CD14-positive monocyte (primary cell): ENCODE results near the gene TEX261. TPM values are rescaled to one million over a fixed set of nuclear protein-coding genes. Genes with fewer than 3 reads are reported as not detected.

Experiments used
- DNase-seq, 3 donors: peaks; one replicate each; pipeline ENCODE4 v3.0.0-alpha.2; 2011 to 2022
- H2AFZ ChIP-seq: 2 replicates; pipeline ENCODE4 v1.6.0; 2012; ENCODE audit warnings: mild to moderate bottlenecking, low read depth, low read length, inconsistent platforms; ENCODE audit not compliant: insufficient read depth, poor library complexity, severe bottlenecking
- H3K27ac ChIP-seq, 2 donors: 1 replicate in 1 of 2; 2 replicates in 1 of 2; pipeline ENCODE4 v1.5.1; 2012 to 2013; ENCODE audit warnings: low read length in 2 of 2, control low read depth in 1 of 2, inconsistent platforms in 1 of 2, low read depth in 1 of 2, mild to moderate bottlenecking in 1 of 2
- H3K27me3 ChIP-seq, 2 donors: one replicate each; pipeline versions ENCODE4 v1.6.0 to v1.6.1; 2011 to 2013; ENCODE audit warnings: low read length in 2 of 2; ENCODE audit not compliant: control insufficient read depth in 2 of 2, insufficient read depth in 2 of 2
- H3K36me3 ChIP-seq, 2 donors: replicated peaks in 1 of 2; 1 replicate in 1 of 2; 2 replicates in 1 of 2; pipeline versions ENCODE4 v1.5.1 to v1.6.1; 2012 to 2013; ENCODE audit warnings: low read length in 2 of 2, control low read depth in 1 of 2, inconsistent platforms in 1 of 2, mild to moderate bottlenecking in 1 of 2; ENCODE audit not compliant: insufficient read depth in 2 of 2, control insufficient read depth in 1 of 2
- H3K4me1 ChIP-seq, 2 donors: 1 replicate in 1 of 2; 2 replicates in 1 of 2; pipeline versions ENCODE4 v1.5.1 to v1.6.1; 2012 to 2013; ENCODE audit warnings: low read length in 2 of 2, control low read depth in 1 of 2, inconsistent platforms in 1 of 2, mild to moderate bottlenecking in 1 of 2, moderate library complexity in 1 of 2; ENCODE audit not compliant: insufficient read depth in 2 of 2, control insufficient read depth in 1 of 2
- H3K4me2 ChIP-seq: replicated peaks from 2 replicates; pipeline ENCODE3; 2012; ENCODE audit warnings: low read length, moderate library complexity, mild to moderate bottlenecking; ENCODE audit not compliant: poor library complexity, severe bottlenecking; ENCODE audit errors: extremely low read depth
- H3K4me3 ChIP-seq, 3 experiments: fragments of 200-600 bp in 1 of 3; sonication (generic) in 1 of 3; replicated peaks in 1 of 3; 1 replicate in 2 of 3; 2 replicates in 1 of 3; pipeline ENCODE4 v1.5.1; 2011 to 2013; ENCODE audit warnings: low read length in 3 of 3, mild to moderate bottlenecking in 3 of 3, control low read depth in 2 of 3, low read depth in 2 of 3, inconsistent platforms in 1 of 3, moderate library complexity in 1 of 3
- H3K79me2 ChIP-seq: 2 replicates; pipeline ENCODE4 v1.6.0; 2012; ENCODE audit warnings: mild to moderate bottlenecking, control low read depth, inconsistent platforms, low read length, moderate library complexity; ENCODE audit not compliant: insufficient read depth
- H3K9ac ChIP-seq: 2 replicates; pipeline ENCODE4 v1.6.0; 2017; ENCODE audit warnings: low read length, mild to moderate bottlenecking; ENCODE audit not compliant: insufficient read depth, poor library complexity, severe bottlenecking
- H3K9me3 ChIP-seq, 2 donors: replicated peaks in 1 of 2; 1 replicate in 1 of 2; 2 replicates in 1 of 2; pipeline versions ENCODE4 v1.5.1 to v1.6.1; 2012 to 2013; ENCODE audit warnings: low read length in 2 of 2, control low read depth in 1 of 2; ENCODE audit not compliant: control insufficient read depth in 1 of 2, insufficient read depth in 1 of 2
- H4K20me1 ChIP-seq: 2 replicates; pipeline ENCODE4 v1.6.0; 2012; ENCODE audit warnings: mild to moderate bottlenecking, low read length, control low read depth, moderate library complexity; ENCODE audit not compliant: insufficient read depth
- H3K27ac Mint-ChIP-seq, 7 donors: one replicate each; pipeline ENCODE4 v1.8.0; 2020; ENCODE audit warnings: mild to moderate bottlenecking in 7 of 7, mixed read lengths in 7 of 7, moderate library complexity in 6 of 7, inconsistent platforms in 2 of 7
- H3K27me3 Mint-ChIP-seq, 3 donors: one replicate each; pipeline ENCODE4 v1.8.0; 2021 to 2022; ENCODE audit warnings: low read depth in 3 of 3, mild to moderate bottlenecking in 3 of 3, mixed read lengths in 3 of 3, moderate library complexity in 3 of 3, inconsistent platforms in 1 of 3
- H3K36me3 Mint-ChIP-seq, 2 donors: one replicate each; pipeline ENCODE4 v1.8.0; 2020; ENCODE audit warnings: mixed read lengths in 2 of 2, inconsistent platforms in 1 of 2, mild to moderate bottlenecking in 1 of 2
- H3K4me1 Mint-ChIP-seq: one replicate; pipeline ENCODE4 v1.8.0; 2020; ENCODE audit warnings: mild to moderate bottlenecking, mixed read lengths
- H3K4me3 Mint-ChIP-seq, 2 donors: one replicate each; pipeline ENCODE4 v1.8.0; 2020; ENCODE audit warnings: mild to moderate bottlenecking in 2 of 2, mixed read lengths in 2 of 2, moderate library complexity in 1 of 2
- H3K9me3 Mint-ChIP-seq, 7 donors: one replicate each; pipeline ENCODE4 v1.8.0; 2020 to 2022; ENCODE audit warnings: mixed read lengths in 7 of 7, mild to moderate bottlenecking in 6 of 7, moderate library complexity in 6 of 7, inconsistent platforms in 2 of 7
- CTCF ChIP-seq: fragments of 200-600 bp; IDR thresholded peaks from one replicate; pipeline ENCODE4 v1.8.0; 2022; ENCODE audit warnings: antibody characterized with exemption, mild to moderate bottlenecking
- WGBS: methylation state at CpG from one replicate; pipeline ENCODE4 v1.1.5; 2013; ENCODE audit warnings: missing lambda C conversion rate; ENCODE audit not compliant: insufficient coverage; 5-methylcytosine and 5-hydroxymethylcytosine counted together
- intact Hi-C, 2 donors: fragments of 100-400 bp; cut with micrococcal nuclease; formaldehyde crosslinking; loops; one replicate each; pipeline versions ENCODE4 v1.15.0 to v1.15.1; 2023
- polyA plus RNA-seq, 3 donors: library from polyadenylated mRNA; depleted of rRNA in 1 of 3; unstranded in 2 of 3; stranded (reverse) in 1 of 3; fragments of 300-500 nt in 2 of 3; fragments of >200 nt in 1 of 3; fragmentation: Illumina TruSeq in 2 of 3; gene quantifications; 1 replicate in 2 of 3; 2 replicates in 1 of 3; pipeline ENCODE4 v1.2.3, GENCODE V29; 2012 to 2021

TEX261 gene
- polyA plus RNA-seq, 3 donors = 20.1 to 32.2 (median 30.6) TPM

DNA sequence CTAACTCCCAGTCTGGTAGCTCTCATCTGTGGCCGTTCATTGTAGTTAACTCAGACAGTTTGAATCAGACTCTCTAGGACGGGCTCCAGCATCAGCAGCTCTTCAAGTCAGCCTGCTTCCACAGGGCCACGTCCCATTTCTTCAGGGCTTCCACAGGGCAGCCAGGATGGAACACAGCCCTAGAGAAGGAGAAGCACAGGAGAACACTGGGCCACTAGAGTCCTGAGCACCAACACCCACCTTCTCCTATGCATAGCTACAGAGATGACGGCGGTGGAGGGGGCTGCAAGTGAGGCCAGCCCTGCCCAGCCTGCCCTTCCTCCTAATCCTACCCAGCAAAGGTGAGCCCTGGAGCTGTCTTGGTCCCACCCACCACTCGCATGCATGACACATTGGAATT is 10.2 kb upstream of the TEX261 start:
- H3K36me3 Mint-ChIP-seq = no peaks in the 10 kb centered on the region
- H3K4me3 Mint-ChIP-seq = no peak overlapping the region
- H3K4me1 ChIP-seq = peaks cover 8 to 12% of the 10 kb centered on the region in 2 donors
- WGBS = 90% methylated on average over 3 of the region's 6 CpGs
- H3K4me3 ChIP-seq = no peak overlapping the region
- no peak overlapping the region for H3K4me2 ChIP-seq
- H3K9ac ChIP-seq = no peak overlapping the region
- no peak overlapping the region for H3K27ac Mint-ChIP-seq
- H3K36me3 ChIP-seq = no peaks in the 10 kb centered on the region
- H3K27ac ChIP-seq = no peak overlapping the region
- no peaks in the 10 kb centered on the region for H3K9me3 ChIP-seq
- H3K27me3 Mint-ChIP-seq = peaks cover 0 to 5% (median 2%) of the 10 kb centered on the region in 3 donors
- TF ChIP-seq CTCF = no peak
- no peak overlapping the region for H2AFZ ChIP-seq
- H3K79me2 ChIP-seq = no peaks in the 10 kb centered on the region
- intact Hi-C loops = no loop called here
- peaks cover 11% of the 10 kb centered on the region for H3K4me1 Mint-ChIP-seq
- H4K20me1 ChIP-seq = no peaks in the 10 kb centered on the region
- DNase-seq = no peak
- H3K9me3 Mint-ChIP-seq = peaks cover 0 to 2% (median 0%) of the 10 kb centered on the region in 7 donors
- no peaks in the 10 kb centered on the region for H3K27me3 ChIP-seq

- no peaks in the 10 kb centered on the region for H3K79me2 ChIP-seq
- Mint-ChIP-seq H3K27me3 (peaks cover 1 to 4% (median 2%) of the 10 kb centered on the region in 3 donors), H3K4me1 (peaks cover 18% of the 10 kb centered on the region), H3K36me3 (no peaks in the 10 kb centered on the region), H3K9me3 (no peaks in the 10 kb centered on the region), H3K27ac (no peak overlapping the region), H3K4me3 (no peak overlapping the region)
- H3K4me3 ChIP-seq = no peak overlapping the region
- no peaks in the 10 kb centered on the region for H3K27me3 ChIP-seq
- WGBS = 100% methylated on average over 3 of the region's 11 CpGs
- no peaks in the 10 kb centered on the region for H3K9me3 ChIP-seq
- no peak for TF ChIP-seq CTCF
- no peak for DNase-seq
- intact Hi-C loops = no loop called here
- no peaks in the 10 kb centered on the region for H3K36me3 ChIP-seq
- no peaks in the 10 kb centered on the region for H4K20me1 ChIP-seq
- no peak overlapping the region for H3K9ac ChIP-seq
- H3K4me2 ChIP-seq = no peak overlapping the region
- H3K27ac ChIP-seq = no peak overlapping the region
- H3K4me1 ChIP-seq = peaks cover 14 to 18% of the 10 kb centered on the region in 2 donors
- H2AFZ ChIP-seq = no peak overlapping the region
These were observed 9.5 kb upstream of the TEX261 start for GRCh38 chr2:71003966-71004755.
